Jurkat, Clone E6-1 (cell line): ENCODE results near the gene RSL1D1.
"Not testable (repeated sequence)": the region's sequence is repeated elsewhere in the genome, so short reads cannot be mapped to it uniquely, and the experiment has no call there.

Experiments used
- DNase-seq: peaks from one replicate; pipeline ENCODE4 v3.0.0-alpha.2; 2011; ENCODE audit warnings: low read depth, low spot score
- H3K4me3 ChIP-seq: 2 replicates; pipeline ENCODE4 v1.5.1; 2011; ENCODE audit warnings: mild to moderate bottlenecking, low read length, control low read depth, moderate library complexity

RSL1D1 gene

DNA sequence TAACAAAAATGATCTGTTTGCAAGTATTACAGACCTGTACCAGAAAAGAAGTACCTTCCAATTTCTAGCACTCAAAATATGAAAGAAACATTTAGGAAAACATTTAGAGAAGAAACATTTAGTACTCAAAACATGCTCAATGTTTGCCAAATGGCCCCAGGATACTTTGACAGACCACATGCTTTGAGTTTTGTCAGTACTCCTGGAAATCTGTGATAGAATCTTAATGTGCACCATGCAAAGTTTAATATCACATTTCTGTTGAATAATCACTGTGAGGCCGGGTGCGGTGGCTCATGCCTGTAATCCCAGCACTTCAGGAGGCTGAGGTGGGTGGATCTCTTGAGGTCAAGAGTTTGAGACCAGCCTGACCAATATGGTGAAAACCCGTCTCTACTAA is 45.8 kb downstream of the RSL1D1 start:
- no peak overlapping the region for H3K4me3 ChIP-seq
- no peak for DNase-seq

DNA sequence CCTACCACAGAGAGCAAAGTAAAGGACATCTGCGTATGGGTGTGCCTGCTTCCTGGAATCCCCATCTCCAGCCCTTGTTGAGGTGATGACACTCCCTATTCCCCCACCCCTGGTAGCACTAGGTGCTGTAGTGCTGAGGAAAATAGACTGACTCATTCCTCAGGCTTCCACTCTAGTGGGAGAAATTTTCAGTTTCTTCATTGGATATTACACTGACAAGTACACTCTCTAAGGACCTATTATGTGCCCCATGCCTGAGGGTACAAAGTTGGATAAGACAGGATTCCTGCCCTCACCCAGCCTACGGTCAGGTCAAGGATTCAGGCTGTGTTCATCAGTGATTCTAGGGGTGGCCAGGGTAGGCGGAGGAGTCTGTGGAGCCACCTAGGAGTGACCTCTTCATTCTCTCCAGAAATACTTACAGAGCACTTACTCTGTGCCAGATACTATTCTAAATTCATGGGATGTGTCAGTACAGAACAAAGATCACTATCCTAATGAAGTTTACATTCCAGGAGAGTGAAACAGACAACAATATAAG is 49.8 kb downstream of the RSL1D1 start:
- H3K4me3 ChIP-seq: no peak overlapping the region
- no peak for DNase-seq

DNA sequence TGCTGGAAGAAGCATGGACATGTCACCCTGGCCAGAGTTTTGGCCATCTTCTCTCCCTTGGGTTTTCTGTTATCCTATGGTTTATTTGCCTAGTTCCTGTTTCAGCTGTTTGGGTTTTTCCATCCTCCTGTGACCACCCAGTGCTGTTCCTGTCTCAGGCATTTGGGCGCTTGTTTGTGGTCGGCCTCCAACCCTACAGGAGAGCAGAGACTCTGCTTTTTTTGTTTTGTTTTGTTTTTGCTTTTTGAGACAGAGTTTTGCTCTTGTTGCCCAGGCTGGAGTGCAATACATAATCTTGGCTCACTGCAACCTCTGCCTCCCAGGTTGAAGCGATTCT is 51.0 kb downstream of the RSL1D1 start:
- DNase-seq: no peak

DNA sequence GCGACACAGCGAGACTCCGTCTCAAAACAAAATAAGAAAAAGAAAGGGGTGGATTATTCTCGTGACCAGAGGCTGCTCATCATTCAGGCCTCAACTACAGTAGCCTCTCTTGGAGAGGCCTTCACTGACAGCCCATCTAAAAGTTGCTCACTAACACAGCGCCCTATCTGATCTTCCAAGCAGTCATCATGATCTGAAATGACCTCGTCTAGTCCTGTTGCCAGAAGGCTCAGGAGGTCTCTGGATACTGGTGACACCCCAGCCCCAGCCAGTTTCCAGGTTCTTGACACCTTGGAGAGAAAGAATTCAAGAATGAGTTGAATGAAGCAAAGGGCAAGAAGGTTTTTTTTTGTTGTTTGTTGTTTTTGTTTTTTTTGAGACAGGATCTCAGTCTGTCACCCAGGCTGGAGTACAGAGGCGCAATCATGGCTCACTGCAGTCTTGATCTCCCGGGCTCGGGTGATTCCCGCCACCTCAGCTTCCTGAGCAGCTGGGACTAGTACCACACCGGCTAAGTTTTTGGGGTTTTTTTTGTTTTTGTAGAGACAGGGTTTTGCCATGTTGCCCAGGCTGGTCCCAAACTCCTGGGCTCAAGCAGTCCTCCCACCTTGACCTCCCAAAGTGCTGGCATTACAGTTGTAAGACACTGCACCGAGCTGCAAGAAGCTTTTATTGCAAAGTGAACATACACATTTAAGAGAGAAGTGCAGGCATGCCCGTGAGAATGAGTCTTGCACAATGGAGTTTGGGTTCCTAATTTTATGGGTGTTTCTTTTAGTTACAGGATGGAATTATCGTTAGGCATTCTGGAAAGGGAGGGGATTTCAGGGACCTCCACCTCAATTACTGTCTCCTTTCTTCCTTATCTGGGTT is 51.6 kb downstream of the RSL1D1 start:
- peak; percentile 41 for DNase-seq

More for the DNA sequence above, 51.0 kb downstream of the RSL1D1 start:
- no peak overlapping the region for H3K4me3 ChIP-seq

DNA sequence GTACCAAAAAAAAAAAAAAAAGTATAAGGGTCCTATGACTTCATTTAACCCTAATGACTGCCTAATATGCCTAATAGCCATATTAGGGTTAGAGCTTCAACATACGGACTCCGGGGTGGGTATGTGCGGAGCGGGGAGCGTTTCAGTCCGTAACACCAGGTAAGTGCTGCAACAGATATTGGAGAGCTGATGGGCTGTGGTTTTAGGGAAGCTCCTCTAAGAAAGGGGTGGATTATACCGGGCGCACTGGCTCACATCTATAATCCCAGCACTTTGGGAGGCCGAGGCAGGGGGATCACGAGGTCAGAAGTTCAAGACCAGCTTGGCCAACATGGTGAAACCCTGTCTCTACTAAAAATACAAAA is 52.3 kb downstream of the RSL1D1 start:
- DNase-seq: no peak
- no peak overlapping the region for H3K4me3 ChIP-seq

More for the DNA sequence above, 51.6 kb downstream of the RSL1D1 start:
- H3K4me3 ChIP-seq: no peak overlapping the region

DNA sequence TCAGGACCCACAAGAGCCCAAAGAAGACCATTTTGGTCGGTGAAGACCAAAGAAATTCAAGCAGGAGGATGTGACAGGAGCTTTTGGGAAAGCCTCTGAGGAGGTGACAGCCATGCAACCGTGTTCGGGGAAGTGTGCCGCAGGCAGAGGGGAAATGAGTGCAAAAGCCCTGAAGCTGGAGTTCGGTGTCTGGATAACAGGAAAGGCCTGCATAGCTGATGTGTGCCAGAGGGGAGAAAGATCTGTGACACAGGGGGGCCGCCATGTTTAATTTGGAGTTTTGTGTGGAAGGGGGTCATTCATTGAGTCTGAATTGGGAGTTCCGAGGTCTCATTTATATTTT is 53.4 kb downstream of the RSL1D1 start:
- no peak for DNase-seq

DNA sequence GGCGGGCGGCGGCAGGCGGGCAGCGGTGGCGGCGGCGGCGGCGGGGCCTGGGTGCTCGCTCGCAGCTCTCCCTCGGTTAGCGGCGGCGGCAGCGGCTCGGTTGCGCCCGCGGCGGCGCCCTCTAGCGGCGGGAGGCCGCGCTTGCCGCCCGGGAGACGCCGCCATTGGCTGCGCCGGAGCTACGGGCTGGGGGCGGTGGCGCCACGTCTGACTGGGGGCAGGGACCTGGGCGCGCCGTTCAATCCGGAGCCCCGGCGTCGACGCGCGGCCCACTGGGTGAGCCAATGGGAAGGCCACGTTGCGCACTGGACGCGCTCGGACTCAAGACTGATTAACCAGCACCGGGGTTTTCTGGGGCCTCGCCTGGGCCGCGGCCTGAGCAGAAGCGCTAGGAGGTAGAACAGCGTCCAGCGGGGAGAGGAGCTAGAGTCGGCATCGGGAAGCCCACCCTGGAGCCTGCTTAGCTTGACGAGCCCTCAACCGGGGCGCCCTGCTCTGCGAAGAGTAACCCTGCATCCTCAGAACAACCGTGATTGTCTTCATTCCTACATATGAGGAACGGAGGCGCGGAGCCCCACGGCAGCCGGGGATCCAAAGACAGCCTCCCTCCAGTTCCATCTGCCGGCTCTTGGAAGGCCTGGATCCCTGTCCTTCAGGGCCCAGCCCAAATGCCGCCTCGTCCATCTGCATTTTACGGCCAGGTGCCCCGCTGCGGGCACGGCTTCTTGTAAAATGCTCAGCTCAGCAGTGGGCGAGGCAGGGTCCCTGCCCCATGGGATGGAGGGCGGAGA is 54.0 kb downstream of the RSL1D1 start, which contains the start of gene ZC3H7A:
ZC3H7A (minus strand) TSS at position 93 of the 791 bp plus-strand sequence. CDS start 14,904 bp downstream, outside the sequence.
- DNase-seq: peak; percentile 87
- peak within 1 kb of the TSS; percentile 87 for H3K4me3 ChIP-seq

More for the DNA sequence above, 53.4 kb downstream of the RSL1D1 start:
- H3K4me3 ChIP-seq: peak overlapping the region; percentile 72

DNA sequence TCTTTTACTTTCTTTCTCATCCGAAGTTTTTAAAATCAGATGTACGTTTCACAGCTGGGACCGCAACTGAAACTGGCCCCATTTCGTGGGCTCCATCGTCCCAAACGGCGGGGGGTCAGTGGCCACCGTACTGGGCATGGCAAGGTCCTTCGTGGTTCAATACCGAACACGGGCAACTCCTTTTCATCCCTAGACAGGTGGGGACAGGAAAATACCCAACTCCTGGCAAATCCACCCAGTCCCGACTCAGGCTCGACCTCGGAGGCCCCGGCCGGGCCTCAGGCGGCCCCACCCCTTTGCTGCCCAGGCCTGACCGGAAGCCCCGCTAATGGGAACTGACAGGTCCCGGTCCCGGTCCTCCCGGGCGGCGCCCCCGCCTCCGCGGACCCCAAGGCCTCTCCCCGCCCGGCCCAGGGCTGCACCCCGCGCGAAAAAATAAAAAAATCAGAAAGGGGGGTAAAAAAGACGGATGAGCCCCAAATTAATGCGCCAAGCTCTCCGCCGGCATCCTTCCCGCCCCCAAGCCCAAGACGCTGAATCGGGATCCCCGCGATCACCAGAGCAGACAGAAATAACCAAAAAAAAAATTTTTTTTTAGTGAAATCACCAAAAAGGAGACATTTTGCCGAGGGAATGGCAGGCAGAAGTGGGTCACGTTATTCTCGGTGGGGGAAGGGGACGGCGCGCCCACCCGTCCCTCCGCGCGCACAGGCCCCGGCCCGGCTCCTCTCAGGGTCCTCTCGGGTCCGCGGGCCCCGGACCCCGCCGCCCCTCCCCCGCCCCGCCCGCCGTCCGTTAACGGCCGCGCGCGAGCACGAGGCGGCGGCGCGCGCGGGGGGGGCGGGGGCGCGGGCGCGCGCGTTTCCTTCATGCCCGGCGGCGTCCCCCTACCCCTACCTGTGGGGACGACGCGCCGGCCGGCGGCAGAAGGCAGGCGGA is 54.8 kb downstream of the RSL1D1 start:
- no peak for DNase-seq
- H3K4me3 ChIP-seq: peak overlapping the region; percentile 87

DNA sequence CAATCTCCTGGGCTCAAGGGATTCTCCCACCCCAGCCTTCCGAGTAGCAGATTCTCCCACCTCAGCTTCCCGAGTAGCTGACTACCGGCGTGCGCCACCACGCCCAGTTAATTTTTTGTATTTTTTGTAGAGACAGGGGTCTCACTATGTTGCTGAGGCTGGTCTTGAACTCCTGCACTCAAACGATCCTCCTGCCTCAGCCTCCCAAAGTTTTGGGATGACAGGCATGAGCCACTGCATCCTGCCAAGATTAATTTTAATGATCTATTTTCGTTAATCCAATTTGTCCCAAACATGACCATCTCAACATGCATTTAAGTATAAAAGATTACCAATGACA is 55.5 kb downstream of the RSL1D1 start:
- peak overlapping the region; percentile 87 for H3K4me3 ChIP-seq
- no peak for DNase-seq

DNA sequence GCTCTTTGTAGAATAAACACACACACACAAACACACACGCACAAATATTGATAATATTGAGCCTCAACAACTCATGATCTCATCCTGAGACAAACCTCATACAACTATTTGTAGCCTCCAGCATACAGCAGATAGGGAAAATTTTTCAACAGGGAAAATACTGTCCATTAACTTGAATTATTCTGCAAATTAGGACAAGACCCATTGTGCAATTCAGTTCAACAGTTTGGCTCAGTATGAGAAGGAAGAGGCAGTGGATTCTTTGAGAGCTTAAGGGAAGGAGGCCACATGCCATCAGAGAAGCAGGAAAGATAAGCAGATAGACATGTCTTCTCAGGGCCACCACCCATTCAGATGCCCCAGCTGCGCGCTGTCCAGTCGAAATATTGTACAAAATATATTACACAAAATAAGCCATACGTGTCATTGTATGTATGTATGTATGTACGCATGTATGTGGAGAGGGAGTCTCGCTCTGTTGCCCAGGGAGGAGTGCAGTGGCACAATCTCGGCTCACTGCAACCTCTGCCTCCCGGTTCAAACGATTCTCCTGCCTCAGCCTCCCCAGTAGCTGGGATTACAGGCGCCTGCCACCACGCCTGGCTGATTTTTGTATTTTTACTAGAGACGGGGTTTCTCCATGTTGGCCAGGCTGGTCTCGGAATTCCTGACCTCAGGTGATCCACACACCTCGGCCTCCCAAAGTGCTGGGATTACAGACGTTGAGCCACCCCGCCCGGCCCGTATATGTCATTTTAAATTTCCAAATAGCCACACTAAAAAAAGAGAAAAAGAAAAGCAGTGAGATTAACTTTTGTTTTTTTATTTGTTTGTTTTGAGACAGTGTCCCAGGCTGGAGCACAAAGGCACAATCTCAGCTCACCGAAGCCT is 56.1 kb downstream of the RSL1D1 start:
- no peak for DNase-seq
- peak overlapping the region; percentile 87 for H3K4me3 ChIP-seq

DNA sequence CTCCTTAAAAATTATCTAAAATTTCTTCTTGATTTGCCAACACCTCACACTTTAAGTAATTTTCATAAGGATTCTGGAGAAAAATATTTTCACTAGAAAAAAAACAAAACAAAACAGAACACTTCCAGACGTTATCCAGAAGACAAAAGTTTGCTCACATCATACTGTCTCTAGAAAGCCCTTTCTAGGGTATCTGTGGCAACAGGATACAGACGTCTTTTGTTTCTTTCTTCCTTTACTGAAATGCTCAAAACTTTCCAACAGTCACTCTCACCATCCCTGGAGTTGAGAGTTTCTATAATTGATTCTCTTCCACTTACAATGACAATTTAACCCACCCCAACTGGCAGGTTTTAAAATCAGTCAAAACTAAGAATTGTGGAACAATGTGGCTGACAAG is 56.9 kb downstream of the RSL1D1 start:
- no peak overlapping the region for H3K4me3 ChIP-seq

DNA sequence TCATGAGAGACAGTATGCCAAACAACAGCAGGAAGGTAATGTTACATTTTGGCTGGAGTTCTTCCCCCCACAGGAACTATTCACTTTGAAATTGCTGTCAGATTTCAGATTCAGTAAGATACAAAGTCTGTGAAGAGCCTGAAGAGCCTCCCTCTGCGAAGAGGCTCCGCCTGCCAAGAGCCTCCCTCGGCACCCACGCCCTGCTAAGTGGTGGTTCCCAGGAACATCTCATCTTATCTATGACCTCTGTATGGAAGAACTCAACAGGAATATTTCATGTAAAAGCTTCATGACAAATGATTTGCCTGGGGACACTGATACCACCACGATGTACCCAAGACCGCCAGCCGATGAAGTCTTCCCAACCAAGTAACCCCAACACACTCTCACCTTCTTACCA is 57.5 kb downstream of the RSL1D1 start:
- DNase-seq: no peak
- H3K4me3 ChIP-seq: no peak overlapping the region

More for the DNA sequence above, 56.9 kb downstream of the RSL1D1 start:
- DNase-seq: no peak

DNA sequence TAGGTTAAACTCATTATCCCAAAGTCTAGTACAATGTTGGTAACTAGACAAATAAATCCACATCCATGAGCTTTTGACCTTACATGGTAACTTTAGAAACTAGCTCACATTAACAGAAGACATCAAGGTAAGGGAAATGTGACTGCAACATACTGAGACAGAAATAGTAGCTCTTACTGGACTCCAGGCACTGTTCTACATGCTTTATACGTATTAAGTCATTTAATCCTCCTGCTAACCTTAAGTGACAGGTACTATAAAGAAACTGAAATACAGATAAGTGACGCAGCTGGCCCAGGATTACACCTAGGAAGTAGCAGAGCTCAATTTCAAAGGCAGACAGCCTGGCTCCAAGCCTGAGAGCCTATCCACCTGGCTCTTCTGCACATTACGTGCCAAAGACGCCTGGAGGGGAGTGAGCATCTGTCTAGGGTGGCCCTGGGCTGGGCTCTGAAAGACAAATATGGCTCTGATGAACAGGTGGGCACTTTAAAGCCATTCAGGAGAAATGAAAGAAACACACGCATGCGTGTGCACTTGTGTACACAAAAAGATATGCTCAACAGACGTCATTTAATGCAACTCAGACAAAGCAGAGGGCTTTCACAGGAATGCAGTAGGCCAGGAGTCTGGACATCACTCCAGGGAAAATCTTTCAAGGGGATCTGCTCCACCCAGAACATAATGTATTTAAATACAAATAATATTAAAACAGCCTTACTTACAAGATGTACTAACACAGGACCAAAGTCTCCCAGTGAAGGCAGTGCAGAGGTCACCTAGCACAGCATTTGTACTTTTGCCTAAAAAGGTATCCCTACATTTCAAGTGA is 58.7 kb downstream of the RSL1D1 start:
- DNase-seq: no peak

DNA sequence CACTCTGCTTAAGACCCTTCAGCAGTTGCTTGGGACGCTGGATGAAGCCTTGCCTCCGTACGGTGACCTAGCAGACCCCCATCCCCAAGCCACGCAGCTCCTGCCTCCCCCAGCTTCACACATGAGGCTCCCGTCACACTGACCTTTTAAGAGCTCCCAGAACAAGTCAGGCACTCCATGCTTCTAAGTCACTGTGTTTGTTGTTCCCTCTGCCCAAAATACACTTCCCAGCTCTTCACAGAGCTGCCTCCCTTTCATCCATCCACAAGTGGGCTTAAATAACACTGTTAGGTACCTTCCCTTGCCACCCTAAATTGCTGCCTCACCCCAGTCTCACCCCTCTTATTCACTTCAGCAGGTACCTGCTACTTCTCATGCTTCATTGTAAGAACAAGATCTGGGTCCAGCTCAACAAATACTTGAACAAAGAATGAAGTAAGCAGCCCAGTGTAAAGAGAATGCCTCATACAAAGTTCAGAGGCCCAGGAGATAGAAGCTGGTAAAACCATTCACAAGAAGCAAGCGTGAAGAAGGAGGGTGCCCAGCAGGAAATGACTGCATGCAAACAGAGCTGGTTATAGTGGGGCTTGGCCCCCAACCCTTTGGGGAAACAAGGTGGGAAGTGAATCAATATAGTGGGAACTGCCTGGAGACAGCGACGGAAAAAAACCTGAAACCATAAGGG is 60.1 kb downstream of the RSL1D1 start:
- DNase-seq: no peak
- no peak overlapping the region for H3K4me3 ChIP-seq

More for the DNA sequence above, 58.7 kb downstream of the RSL1D1 start:
- H3K4me3 ChIP-seq: no peak overlapping the region

DNA sequence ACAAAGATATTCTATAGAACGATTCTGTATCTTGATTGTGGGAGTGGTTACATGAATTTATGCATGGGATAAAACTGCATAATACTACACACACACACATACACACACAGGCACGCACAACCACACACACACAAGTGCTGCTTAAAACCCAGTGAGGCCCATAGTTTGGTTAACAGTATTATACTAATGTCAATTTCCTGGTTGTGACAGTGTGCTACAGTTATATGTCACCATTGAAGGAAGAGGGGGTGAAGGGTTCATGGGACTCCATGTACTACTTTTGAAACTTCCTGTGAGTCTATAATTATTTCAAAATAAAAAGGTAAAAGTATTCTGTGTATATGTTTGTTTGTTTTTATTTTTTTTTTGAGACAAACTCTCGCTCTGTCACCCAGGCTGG is 62.4 kb downstream of the RSL1D1 start:
- H3K4me3 ChIP-seq: no peak overlapping the region

DNA sequence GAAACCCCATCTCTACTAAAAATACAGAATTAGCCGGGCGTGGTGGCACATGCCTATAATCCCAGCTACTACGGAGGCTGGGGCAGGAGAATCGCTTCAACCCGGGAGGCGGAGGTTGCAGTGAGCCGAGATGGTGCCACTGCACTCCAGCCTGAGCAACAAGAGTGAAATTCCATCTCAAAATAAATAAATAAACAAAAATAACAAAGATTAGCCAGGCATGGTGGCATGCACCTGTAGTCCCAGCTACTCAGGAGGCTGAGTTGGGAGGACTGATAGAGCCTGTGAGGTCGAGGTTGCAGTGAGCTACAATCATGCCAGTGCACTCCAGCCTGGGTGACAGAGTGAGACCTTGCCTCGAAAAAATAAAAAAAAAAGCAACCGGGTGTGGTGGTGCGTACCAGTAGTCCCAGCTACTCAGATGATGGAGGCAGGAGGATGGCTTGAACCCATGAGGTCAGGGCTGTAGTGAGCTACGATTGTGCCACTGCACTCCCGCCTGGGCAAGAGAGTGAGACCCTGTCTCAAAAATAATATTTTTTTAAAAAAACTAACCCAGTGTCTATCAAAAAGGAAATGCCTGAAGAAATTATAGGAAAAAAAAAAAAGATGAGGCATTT is 66.3 kb downstream of the RSL1D1 start:
- DNase-seq, H3K4me3 ChIP-seq: not testable (repeated sequence)

More for the DNA sequence above, 62.4 kb downstream of the RSL1D1 start:
- DNase-seq: no peak
